Activated CD8-positive, alpha-beta memory T cell treated with anti-CD3 and anti-CD28 coated beads, Interleukin-2, amount 50 U/mL, for 1 hour (primary cell): ENCODE results near the gene PTP4A2.

Source experiments
- DNase-seq: peaks from one replicate; pipeline ENCODE4 v3.0.0-alpha.2; 2020; ENCODE audit errors: extremely low read depth

The PTP4A2 gene

GRCh38 chr1:31859719-31860118, 78.4 kb downstream of the PTP4A2 start:
- no peak for DNase-seq

- no peak for DNase-seq
Measured at GRCh38 chr1:31859044-31859443, 79.1 kb downstream of the PTP4A2 start.

- no peak for DNase-seq
Measured at GRCh38 chr1:31857863-31858262, 80.3 kb downstream of the PTP4A2 start.
